NCI-H146 treated with DMSO at 0.1 percent for 48 hours (cell line): ENCODE measurements around the gene FADS2.

ENCODE experiments used
- DNase-seq: peaks from one replicate; lab custom pipeline; 2025; ENCODE audit not compliant: unreplicated experiment; lab: John Stamatoyannopoulos, UW

Gene FADS2

DNA sequence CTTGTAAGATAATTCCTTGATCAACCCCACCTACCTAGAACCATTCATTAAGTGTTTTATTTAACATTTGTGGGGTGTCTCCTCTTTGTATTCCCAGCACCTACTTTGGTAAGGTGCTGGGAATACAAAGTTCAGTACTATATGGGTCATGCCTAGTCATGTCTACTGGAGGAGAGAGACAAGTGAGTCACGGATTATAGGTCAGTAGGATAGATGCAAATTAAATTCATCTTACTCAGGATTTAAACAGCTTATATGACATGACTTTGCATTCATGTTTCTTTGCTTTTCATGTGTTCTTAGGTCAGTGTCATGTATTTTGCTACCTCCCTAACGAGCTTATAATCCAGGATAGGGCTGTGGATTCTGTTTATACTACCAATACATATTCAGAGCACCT, 7.9 kb upstream of the FADS2 start:
- DNase-seq, result no peak

DNA sequence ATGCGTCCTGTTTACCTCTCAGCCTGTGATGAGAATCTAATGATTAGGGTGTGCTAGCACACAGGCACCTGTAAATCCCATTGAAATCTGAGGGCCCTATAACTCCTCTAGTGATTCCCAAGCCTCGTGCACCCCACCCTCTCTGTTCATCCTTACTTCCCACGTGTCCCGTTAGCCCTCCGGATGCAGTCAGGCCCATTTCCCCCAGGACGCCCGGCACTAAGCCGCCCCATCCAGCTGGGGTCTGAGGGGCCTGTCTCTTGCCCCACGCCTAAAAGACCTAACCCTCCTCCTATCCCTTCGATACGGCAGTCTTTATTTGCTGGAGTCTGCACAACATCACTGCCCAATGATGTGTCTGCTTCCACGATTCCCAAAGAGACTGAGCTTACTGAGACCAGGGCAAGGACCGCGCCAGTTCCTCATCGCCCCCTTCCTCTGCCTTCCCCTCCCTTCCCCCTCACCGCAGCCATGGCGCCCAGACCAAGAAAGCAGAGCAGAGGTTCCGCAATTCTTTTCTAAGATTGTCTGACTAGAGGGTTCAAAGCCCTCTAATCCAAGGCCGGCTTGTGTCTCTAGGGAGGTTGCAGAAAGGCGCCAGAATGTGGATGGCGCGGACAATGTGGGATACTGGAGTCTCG, 1.1 kb upstream of the FADS2 start:
- peak; percentile 35 for DNase-seq

DNA sequence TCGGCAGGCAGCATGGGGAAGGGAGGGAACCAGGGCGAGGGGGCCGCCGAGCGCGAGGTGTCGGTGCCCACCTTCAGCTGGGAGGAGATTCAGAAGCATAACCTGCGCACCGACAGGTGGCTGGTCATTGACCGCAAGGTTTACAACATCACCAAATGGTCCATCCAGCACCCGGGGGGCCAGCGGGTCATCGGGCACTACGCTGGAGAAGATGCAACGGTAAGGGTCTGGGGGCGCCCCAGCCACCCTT, 204 bp downstream of the FADS2 start:
- no peak for DNase-seq

DNA sequence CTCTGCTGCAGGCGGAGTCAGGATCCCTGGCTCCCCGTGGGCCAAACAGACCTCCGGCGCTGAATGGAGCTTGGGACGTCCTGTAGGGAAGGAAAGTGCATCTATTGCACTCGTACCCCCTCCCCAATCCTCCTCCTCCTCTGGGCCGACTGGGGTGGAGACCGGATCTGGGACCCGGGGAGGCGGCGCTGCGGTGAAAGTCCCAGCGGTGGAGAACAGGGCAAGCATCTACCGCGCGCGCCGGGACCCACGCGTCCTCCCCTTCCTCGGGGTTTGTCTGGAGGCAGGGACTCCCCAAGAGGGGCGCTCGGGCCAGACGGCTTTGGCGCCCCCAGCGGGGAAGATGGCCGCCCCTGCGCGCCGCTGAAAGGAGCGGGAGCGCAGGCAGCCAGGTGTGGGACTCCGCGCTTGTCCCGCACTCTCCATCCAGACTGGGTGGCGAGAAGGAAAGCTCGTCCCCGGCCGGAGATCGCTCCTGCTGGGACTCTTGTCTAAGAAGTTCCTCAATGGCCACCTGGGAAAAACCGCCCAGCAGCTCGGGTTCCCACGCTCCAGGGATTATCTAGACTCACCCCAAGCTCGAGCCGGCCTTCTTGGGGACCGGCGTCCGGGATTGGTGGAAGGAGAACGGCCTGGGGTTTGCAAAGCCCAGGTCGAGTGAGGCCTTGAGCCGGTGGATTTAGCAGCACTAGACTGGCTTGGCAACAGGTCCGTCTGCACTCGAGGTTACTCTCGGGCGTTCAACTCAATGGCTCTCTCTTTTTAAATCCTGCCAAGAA, 718 bp downstream of the FADS2 start:
- DNase-seq, result peak; percentile 35

DNA sequence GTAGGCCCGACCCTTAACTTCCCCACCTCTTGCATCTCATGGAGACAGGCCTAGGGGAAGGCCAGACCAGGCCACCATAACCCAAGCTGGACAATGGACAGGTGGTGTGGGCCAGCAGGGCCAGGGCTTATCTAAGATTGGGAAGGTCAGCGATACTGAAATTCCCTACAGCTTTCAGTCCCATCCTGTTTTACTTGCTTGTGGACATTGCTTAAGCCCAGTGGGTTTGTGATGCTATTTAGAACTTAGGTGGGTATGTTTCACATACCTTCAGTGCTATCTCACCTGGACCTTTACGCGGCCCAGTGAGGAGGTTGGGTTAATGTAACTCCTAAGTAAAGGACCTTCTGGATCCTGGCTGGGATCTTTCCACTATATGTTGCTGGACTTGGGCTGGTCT, 1.7 kb downstream of the FADS2 start:
- DNase-seq, result no peak

DNA sequence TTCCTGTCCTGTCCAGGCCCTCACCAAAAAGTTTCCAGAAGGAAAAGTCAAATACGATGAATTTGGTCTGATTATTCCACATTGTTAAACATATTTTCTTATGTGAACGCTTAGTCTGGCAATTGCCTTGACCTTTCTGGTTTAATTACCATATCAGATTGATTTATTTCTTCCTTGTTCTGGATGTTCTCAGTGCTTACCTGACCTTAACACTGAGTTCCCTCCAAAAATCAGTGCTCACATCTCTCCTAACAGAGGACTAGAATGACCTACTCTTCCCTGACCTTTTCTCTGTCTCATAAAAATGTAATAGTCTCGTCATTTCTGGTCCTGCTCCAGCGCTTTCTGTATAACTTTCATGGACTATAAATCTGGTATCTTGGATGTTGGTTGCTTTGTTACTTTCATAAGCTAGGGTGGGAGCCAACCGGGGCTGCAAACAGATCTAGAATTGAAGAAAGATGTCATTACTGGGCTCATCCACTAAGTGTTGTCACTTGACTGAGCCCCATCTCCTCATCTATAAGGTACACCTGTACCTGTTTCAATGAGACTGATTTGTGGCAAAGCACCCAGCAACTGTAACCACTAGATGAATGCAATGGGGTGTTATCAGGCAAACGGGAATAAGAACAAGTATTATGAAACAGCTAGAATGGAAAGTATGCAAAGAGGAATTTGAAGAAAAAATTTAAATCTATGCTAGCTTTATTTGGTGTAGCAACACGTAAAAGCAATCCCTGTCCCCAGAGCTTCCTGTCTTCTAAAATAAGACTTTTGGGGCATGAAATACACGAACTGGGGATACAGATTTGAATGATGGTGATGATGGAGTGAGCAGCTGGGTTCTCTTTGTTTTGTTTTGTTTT, 2.4 kb downstream of the FADS2 start:
- DNase-seq, result no peak

DNA sequence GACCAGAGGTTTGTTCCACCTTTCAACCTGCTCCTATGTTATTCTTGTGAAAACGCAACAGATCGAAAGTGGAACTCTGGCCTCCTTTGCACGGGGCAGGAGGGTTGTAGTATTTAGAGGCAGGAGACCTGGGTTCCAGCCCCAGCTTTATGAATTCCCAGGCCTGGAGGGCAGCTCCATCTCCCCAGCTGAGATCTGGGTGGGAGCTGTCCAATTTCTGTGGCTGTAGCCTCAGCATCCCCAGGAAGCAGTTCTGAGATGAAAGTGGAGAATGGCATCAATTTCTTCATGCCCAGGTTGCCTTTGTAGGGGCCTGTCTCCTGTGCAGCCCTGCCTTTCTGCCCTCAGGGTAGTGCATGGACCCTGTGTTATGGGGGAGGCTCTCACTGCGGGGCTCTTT, 4.1 kb downstream of the FADS2 start:
- no peak for DNase-seq

DNA sequence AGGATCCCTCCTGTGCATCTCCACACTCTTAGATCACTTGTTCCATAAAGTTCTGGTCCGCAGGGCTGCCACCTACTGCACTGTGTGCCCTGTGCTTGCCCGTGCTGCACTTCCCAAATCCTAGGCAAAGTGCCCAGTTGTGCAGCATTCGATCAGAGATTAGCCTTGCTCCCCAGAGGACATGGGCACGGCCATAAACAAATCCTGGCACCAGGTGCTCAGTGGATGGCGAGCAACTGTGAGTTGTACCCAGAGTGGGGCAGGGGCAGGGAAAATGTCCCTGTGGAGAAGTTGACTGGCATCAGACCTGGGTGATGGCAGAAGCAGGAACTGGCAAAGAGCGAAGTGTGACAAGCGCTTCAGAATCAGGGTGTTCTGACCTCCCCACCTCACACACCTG, 4.7 kb downstream of the FADS2 start:
- DNase-seq, result no peak

DNA sequence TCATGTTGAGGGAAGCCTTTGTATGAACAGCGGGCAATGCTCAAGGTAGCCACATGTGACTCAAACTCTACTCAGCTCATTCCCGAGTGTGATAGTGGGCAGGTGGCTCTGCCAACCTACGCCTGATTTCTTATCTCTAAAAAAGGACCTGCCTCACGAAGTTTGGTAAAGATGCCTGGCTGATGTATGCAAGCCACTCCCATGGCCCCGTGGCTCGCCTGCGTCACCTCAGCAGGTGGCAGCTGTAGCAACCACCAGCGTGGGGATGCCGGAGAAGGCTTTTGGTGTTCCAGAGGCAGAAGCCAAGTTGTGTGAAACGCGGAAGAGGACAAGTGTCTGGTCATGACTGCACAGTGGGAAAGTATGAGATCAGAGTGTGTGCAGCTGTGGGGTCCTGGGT, 5.4 kb downstream of the FADS2 start:
- no peak for DNase-seq

DNA sequence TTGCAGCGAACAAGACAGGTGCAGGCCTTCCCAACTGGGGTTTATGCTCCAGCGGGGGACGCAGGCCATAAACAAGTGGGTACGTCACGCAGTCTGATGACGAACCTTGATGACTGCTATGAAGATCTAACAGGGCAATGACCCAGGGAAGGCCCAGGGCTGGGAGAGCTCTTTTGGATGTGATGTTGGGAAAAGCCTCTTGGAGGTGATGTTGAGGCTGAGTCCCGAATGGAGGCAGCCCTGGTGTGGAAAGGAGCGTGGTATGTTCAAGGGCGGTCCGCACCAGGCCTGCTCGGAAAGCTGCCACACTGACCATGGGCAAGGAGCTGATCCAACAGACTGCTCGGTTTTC, 5.8 kb downstream of the FADS2 start:
- DNase-seq, result no peak

DNA sequence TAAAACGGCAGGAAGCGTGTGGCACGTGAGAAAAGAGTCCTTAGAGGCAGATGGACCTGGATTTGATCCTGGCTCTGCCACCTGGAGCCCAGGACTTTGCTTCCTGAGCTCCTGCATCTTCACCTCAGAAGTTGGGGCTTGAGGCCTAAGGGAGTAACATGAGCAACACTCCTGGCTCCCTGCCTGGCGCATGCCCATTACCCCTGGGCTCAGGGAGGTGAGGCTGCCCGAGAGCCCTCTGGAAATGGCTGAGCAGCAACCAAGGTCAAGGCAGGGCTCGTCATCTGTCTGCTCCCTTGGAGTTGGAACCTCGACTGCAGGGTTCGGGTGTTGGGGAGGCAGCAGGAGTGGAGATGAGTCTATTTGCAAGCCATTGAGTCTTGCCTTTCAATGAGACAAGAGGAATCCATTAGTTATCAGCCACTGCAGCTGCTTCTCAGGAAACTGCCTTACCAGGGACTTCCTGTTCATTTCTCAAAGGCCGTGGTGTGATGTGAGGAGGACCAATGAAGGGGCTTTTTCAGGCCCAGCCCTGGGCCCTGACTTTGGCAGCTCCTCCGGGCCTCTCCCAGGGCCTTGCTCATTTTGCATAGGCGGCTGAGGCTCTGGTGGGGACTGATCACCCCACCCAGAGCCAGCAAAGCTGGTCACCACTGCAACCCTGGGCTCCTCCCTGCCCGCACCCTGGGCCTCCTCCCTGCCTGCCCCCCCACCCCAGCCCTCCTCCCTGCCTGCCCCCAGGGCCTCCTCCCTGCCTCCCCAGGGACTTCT, 6.4 kb downstream of the FADS2 start:
- peak; percentile 27 for DNase-seq

DNA sequence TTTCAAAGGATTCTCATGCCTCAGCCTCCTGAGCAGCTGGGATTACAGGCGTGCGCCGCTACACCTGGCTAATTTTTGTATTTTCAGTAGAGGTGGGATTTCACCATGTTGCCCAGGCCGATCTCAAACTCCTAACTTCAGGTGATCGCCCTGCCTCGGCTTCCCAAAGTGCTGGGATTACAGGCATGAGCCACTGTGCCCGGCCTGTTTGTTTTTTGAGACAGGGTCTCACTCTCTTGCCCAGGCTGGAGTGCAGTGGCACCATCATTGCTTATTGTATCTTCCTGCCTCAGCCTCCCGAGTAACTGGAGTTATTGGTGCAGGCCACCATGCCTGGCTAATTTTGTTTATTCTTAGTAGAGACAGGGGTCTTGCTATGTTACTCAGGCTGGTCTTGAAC, 8.1 kb downstream of the FADS2 start:
- DNase-seq, result no peak

DNA sequence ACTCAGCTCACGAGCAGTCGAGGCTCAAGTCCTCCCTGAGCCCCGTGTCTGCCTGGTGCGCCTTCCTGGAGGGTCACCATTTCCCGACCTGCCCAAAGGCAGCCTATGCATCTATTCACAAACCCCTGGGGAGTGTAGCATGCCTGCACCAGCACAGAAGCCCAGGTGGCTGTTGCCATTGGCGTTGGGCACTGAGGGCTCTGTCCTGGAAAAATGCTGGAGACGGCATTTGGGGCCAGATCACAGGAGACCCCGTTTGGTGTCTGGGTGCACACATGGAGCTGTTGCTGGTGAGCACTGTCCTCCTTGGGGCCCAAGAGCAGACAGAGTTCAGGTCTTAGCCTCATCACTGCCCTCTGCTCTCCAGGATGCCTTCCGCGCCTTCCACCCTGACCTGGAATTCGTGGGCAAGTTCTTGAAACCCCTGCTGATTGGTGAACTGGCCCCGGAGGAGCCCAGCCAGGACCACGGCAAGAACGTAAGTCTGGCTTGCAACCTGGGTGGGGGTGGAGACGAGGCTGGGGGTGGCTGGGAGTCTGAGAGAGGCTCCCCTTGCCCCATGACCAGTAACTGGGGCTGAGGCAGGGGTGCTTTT, 9.4 kb downstream of the FADS2 start:
- no peak for DNase-seq

DNA sequence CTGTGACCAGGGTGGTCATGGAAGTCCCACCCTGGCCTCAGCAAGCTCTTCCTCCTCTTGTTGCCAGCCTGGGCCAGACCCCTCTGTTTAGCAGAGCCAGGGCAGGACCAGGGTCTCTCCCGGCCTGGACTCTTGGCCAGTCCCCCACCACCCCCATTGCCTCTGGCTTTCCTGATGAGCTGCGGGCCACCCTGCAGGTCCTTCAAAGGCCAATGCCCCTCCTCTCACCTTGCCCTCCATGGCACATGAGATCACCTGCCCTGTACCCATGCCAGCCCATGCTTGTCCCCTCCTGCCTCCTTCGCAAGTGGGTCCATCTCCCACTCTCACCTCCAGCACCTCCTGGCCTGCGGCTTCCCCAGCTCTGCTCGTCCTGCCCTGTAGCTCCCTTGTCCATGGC, 10.4 kb downstream of the FADS2 start:
- DNase-seq, result no peak

DNA sequence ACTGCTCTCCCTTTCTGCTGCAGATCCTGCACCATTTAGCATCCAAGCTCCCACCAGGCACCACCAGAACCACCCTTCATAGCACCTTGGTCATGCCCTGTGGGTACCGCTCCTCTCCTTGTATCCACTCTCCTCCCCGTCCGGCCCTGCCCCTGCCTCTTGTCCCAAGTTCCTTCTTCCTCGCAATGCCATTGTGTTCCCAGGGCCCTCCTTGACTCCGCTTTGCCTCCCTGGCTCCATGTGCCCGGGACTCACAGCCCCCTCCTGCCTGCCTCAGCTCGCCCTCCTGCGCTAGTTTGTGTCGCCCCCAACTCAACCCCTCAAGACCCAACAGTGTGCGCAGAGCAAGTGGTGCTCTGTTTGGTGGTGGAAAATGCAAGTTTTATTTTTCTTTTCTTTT, 10.8 kb downstream of the FADS2 start:
- DNase-seq, result no peak

DNA sequence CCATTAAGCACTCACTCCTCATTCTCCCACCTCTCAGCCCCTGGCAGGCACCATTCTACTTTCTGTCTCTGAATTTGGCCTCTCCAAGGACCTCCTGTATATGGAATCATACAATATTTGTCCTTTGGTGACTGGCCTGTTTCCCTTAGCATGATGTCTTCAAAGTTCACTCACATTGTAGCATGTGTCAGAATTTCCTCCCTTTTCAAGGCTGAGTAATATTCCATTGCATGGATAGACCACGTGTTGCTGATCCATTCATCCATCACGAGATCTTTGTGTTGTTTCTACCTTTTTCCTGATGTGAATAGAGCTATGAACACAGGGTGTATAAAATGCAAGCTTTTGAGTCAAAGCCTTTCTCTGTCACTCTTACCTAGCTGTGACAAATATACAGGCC, 11.6 kb downstream of the FADS2 start:
- DNase-seq, result no peak

DNA sequence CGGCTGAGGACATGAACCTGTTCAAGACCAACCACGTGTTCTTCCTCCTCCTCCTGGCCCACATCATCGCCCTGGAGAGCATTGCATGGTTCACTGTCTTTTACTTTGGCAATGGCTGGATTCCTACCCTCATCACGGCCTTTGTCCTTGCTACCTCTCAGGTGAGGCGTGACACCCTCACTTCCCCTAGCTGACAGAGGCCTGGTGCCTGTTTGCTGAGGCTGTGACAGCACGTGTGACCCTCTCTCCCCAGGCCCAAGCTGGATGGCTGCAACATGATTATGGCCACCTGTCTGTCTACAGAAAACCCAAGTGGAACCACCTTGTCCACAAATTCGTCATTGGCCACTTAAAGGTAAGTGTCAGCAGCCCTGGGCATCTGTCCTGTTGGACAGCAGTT, 12.3 kb downstream of the FADS2 start:
- no peak for DNase-seq

DNA sequence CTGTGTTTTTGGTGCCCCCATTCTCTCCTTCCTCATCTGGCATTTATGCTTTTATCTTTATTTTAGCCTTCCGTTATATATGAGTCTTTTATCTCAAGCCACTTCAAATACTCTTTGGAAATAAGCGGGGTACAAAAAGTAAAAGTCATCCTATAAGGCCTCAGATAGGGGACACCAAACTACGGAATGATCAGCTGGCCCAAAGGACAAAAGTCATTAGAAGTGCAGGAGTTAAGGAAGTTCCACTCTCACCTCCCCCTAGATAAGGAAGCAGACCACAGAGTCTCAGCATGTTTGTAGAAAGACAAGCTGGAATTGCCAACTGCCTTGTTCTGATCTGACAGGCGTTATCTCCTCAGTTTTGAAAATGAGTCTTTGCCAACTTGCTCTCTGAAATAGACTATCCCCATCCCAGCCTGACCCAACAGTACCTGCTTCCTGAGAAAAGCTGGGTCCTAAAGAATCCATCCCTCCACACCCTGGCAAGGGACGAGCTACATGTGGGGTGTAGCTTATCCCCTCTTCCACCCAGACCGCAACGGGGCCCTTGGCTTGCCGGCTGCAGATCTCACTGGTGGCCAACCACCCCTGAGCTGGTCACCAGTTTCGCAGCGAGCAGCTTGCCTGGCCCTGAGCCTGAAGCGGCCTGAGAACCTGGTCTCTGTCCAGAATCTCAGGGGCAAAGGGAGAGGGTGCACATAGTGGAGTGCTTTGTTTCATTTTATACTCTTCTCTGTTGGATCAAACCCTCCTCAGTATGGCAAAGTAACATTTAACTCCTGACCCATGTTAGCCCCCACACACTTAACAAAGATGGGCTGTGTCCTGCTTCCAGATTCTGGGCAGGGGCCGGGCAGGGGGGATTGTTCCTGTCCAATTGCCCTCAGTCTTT, 13.8 kb downstream of the FADS2 start:
- DNase-seq, result no peak

DNA sequence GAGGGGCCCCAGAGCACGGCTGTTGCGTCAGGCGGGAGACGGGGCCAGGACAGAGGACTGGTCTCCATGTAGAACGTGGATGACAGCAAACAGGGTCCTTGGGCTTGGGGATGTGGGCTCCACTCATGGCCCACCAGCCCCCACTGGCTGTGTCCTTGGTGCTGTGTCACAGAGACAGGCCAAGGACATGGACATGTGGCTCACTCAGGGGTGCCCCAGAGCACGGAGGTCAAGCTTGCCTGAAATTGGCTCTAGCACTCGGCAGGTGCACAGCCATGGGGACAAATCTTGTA, 14.4 kb downstream of the FADS2 start:
- DNase-seq, result no peak

DNA sequence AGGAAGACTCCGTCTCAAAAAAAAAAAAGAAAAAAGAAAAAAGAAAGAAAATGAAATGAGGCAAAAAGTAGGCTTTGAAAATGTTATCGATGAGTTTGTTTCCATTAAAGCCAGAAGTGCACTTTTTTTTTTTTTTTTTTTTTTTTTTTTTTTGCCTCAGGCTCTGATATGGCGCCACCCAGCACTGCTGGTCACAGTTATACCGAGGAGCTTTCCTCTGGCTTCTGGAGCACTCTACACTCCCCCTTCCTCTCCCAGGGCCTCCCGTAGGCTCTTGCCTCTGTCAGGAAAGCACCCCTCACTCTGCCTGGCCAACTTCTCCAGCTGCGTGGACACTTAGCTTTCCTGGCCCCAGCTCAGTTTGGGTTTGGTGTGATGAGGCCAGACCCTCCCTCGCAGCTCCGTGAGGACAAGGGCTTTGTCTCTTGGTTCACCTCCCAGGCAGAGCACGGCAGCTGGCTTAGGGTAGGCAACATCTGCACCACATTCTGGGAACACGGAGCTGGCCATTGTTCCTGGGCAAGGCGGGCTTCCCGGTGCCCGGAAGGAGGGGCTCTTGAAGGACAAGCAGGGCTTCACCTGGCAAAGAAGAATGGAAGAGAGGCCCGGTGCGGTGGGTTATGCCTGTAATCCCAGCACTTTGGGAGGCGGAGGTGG, 16.9 kb downstream of the FADS2 start:
- DNase-seq, result no peak
